HL-60 (cell line): Measurements from ENCODE around the gene TNIP3.

Experiments used
- DNase-seq, 2 experiments: peaks; one replicate each; pipeline ENCODE4 v3.0.0-alpha.2; 2010 to 2020; ENCODE audit warnings: low read depth in 1 of 2, low spot score in 1 of 2
- H3K27ac ChIP-seq: fragments of 250-450 bp; sonication (Bioruptor Pico); replicated peaks from 2 replicates; pipeline ENCODE4 v1.5.1; 2020; ENCODE audit warnings: mild to moderate bottlenecking, moderate library complexity
- H3K27me3 ChIP-seq: fragments of 250-450 bp; sonication (Bioruptor Pico); 2 replicates; pipeline ENCODE4 v1.5.1; 2021; ENCODE audit warnings: mild to moderate bottlenecking, moderate library complexity; ENCODE audit not compliant: insufficient read depth, poor library complexity, severe bottlenecking
- H3K4me3 ChIP-seq: replicated peaks from 2 replicates; pipeline ENCODE4 v1.5.1; 2011; ENCODE audit warnings: mild to moderate bottlenecking, control low read depth, low read length; ENCODE audit not compliant: insufficient read depth
- CTCF ChIP-seq: IDR thresholded peaks from one replicate; pipeline ENCODE4 v1.5.1; 2011; ENCODE audit warnings: low read length, control low read depth, inconsistent platforms; ENCODE audit not compliant: insufficient read depth
- GABPA ChIP-seq: IDR thresholded peaks from 2 replicates; pipeline ENCODE4 v1.6.1; 2012; ENCODE audit warnings: low read depth
- POLR2AphosphoS5 ChIP-seq: IDR thresholded peaks from 2 replicates; pipeline ENCODE4 v1.6.1; 2012; ENCODE audit warnings: low read depth
- REST ChIP-seq: IDR thresholded peaks from 2 replicates; pipeline ENCODE4 v1.6.1; 2012; ENCODE audit warnings: low read depth; ENCODE audit not compliant: insufficient replicate concordance
- SPI1 ChIP-seq: IDR thresholded peaks from 2 replicates; pipeline ENCODE4 v1.6.1; 2012; ENCODE audit warnings: low read depth, mild to moderate bottlenecking, borderline replicate concordance

Gene TNIP3

GRCh38 chr4:121118344-121118743, 45.8 kb downstream of the TNIP3 start:
- no peak for DNase-seq
- Histone ChIP-seq H3K27me3 (no peaks in the 10 kb centered on the region), H3K27ac (no peak overlapping the region), H3K4me3 (no peak overlapping the region)
- TF ChIP-seq POLR2AphosphoS5 (no peak), REST (no peak), SPI1 (no peak), GABPA (no peak), CTCF (no peak)

GRCh38 chr4:121114756-121115155, 49.4 kb downstream of the TNIP3 start:
- Histone ChIP-seq H3K27ac (no peak overlapping the region), H3K27me3 (no peaks in the 10 kb centered on the region), H3K4me3 (no peak overlapping the region)
- no peak for TF ChIP-seq POLR2AphosphoS5
- TF ChIP-seq REST: no peak
- TF ChIP-seq CTCF: no peak
- no peak for TF ChIP-seq GABPA
- no peak for TF ChIP-seq SPI1
- no peak for DNase-seq

GRCh38 chr4:121112530-121112929, 51.6 kb downstream of the TNIP3 start:
- no peak for DNase-seq
- no peaks in the 10 kb centered on the region for H3K27me3 ChIP-seq
- H3K4me3 ChIP-seq: no peak overlapping the region
- TF ChIP-seq SPI1: no peak
- TF ChIP-seq POLR2AphosphoS5: no peak
- TF ChIP-seq REST: no peak
- TF ChIP-seq CTCF: no peak
- no peak for TF ChIP-seq GABPA
- no peak overlapping the region for H3K27ac ChIP-seq
